Measurements from ENCODE around the gene MEIOB.

The MEIOB gene

GRCh38 chr16:1846416-1846815, 25.5 kb downstream of the MEIOB start:
- no peak for TF ChIP-seq CTCF (IDR thresholded peaks at IDR 0.05; ENCODE audit: control insufficient read depth, extremely low read depth, insufficient read depth)
- no peak for DNase-seq (ENCODE audit: low read depth)

GRCh38 chr16:1845985-1846384, 26.0 kb downstream of the MEIOB start:
- no peak overlapping the region for H3K4me3 ChIP-seq (ENCODE audit: low read depth, low read length)
- no peak for DNase-seq (ENCODE audit: low read depth)
- TF ChIP-seq CTCF (IDR thresholded peaks at IDR 0.05; ENCODE audit: control insufficient read depth, extremely low read depth, insufficient read depth): no peak

More at GRCh38 chr16:1846416-1846815, 25.5 kb downstream of the MEIOB start:
- H3K4me3 ChIP-seq (ENCODE audit: low read depth, low read length): no peak overlapping the region

DNA sequence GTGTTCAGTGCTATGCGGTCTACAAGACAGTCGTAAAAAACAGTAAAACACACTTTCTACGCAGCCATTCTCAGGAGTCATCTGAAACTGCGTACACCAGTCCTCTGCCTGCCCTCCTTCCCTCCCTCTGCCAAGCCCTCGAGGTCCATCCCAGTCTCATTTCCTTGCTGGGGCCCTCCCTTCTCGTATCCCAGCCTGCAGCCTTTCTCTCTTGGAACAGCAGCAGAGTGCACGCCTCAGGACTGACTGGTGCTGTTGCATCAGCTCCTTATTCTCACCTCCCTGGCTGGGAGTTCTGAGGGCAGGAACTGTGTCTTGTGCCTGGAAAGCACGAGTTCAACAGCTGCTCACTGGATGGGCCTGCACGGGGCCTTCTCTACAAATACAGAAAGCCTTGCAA, 32.4 kb downstream of the MEIOB start:
- no peak overlapping the region for H3K4me3 ChIP-seq (ENCODE audit: low read depth, low read length)
- DNase-seq (ENCODE audit: low read depth): no peak
- no peak for TF ChIP-seq CTCF (IDR thresholded peaks at IDR 0.05; ENCODE audit: control insufficient read depth, extremely low read depth, insufficient read depth)

GRCh38 chr16:1834096-1834495, 37.9 kb downstream of the MEIOB start:
- no peak overlapping the region for H3K4me3 ChIP-seq (ENCODE audit: low read depth, low read length)
- no peak for DNase-seq (ENCODE audit: low read depth)
- no peak for TF ChIP-seq CTCF (IDR thresholded peaks at IDR 0.05; ENCODE audit: control insufficient read depth, extremely low read depth, insufficient read depth)

DNA sequence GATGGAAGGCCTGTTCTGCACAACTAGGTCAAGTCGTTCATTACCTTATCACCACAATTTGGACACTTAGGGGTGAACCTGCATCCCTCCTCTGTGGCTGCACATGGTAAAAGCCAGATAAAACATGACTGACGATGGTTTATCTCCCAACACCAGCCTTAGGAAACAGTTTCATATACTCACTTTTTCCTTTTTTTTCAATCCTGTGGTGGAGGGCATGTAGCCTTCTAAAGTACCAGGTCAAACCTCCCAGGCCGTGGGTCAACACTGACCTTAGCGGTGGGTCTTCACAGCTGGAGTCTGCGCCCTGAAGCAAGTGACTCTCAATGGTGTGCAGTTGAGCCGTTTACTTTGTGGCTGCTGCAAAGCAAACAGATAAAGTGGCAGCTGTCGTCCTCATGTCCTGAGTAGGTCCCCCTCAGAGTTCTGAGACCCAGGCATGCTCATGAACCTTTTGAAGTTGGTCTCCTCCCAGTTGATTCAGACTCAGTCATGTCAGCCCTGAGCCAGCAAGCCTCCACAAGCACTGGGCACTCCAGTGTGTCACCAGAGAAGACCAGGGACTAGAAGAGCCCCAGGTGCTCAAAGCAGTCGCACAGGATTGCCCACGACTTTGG, 39.0 kb downstream of the MEIOB start:
- DNase-seq (ENCODE audit: low read depth): no peak
- no peak overlapping the region for H3K4me3 ChIP-seq (ENCODE audit: low read depth, low read length)
- no peak for TF ChIP-seq CTCF (IDR thresholded peaks at IDR 0.05; ENCODE audit: control insufficient read depth, extremely low read depth, insufficient read depth)

- no peak for DNase-seq (ENCODE audit: low read depth)
- no peak for TF ChIP-seq CTCF (IDR thresholded peaks at IDR 0.05; ENCODE audit: control insufficient read depth, extremely low read depth, insufficient read depth)
- H3K4me3 ChIP-seq (ENCODE audit: low read depth, low read length): no peak overlapping the region
Measured at GRCh38 chr16:1831186-1832075, 40.5 kb downstream of the MEIOB start.

All from LNCaP clone FGC (cell line).